AG09309 (cell line): ENCODE data around the gene SARS1.

ENCODE experiments used
- DNase-seq: peaks from one replicate; pipeline ENCODE4 v3.0.0-alpha.2; 2010; ENCODE audit warnings: low read depth
- H3K4me3 ChIP-seq: 2 replicates; pipeline ENCODE4 v1.5.1; 2011; ENCODE audit warnings: mild to moderate bottlenecking, low read depth, low read length, moderate library complexity; ENCODE audit not compliant: control insufficient read depth
- TF ChIP-seq, protein P1 (sequence below): IDR thresholded peaks from 2 replicates; pipeline ENCODE4 v1.5.1; 2011; ENCODE audit warnings: mild to moderate bottlenecking, low read depth, low read length, inconsistent platforms; ENCODE audit not compliant: insufficient read depth, control insufficient read depth; ENCODE audit errors: missing control alignments

Gene SARS1

DNA sequence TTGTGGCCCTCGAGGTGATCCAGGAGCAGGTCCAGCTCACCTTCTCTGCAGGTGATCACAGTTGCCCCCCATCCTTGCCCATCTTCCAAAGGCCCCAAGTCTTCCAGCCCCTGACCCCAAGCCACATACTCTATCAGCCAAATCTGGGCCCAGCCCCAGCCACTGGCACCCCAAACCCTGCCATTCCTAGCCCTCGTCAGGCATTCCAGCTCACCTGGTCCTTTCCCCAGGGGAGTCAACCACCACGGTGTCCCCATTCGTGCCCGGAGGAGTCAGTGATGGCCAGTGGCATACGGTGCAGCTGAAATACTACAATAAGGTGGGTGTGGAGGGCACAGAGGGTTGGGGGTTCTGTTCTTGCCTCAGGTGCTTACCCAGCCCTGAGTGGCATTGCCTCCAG, 47.9 kb downstream of the SARS1 start:
- no peak for DNase-seq
- TF ChIP-seq, protein P1, sequence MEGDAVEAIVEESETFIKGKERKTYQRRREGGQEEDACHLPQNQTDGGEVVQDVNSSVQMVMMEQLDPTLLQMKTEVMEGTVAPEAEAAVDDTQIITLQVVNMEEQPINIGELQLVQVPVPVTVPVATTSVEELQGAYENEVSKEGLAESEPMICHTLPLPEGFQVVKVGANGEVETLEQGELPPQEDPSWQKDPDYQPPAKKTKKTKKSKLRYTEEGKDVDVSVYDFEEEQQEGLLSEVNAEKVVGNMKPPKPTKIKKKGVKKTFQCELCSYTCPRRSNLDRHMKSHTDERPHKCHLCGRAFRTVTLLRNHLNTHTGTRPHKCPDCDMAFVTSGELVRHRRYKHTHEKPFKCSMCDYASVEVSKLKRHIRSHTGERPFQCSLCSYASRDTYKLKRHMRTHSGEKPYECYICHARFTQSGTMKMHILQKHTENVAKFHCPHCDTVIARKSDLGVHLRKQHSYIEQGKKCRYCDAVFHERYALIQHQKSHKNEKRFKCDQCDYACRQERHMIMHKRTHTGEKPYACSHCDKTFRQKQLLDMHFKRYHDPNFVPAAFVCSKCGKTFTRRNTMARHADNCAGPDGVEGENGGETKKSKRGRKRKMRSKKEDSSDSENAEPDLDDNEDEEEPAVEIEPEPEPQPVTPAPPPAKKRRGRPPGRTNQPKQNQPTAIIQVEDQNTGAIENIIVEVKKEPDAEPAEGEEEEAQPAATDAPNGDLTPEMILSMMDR = no peak
- H3K4me3 ChIP-seq = no peak overlapping the region

DNA sequence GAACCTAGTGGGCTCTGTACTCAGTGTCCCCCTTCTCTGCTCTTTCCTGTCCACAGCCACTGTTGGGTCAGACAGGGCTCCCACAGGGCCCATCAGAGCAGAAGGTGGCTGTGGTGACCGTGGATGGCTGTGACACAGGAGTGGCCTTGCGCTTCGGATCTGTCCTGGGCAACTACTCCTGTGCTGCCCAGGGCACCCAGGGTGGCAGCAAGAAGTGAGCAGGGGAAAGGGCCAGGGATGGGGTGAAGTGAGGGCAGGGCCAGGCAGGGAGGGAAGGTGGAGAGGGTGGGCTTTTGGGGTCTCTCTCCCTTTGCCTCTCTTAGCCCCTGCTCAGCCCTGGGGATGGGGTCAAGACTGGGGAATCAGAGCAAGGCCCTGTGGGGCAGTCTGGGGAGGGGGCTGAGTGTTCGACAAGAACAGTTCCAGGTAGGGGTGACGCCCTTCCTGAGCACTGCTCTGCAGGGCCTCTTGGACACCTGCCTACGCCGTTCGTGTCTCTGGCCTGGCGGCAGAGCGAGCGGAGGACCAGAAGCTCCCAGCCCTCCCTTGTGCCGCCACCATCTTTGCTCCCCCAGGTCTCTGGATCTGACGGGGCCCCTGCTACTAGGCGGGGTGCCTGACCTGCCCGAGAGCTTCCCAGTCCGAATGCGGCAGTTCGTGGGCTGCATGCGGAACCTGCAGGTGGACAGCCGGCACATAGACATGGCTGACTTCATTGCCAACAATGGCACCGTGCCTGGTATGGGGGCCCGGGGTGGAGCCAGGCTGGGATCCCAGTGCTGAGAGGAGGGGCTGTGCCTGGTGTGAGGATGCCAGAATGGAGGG, 48.7 kb downstream of the SARS1 start:
- TF ChIP-seq, protein P1 = no peak
- DNase-seq = no peak
- H3K4me3 ChIP-seq = no peak overlapping the region

DNA sequence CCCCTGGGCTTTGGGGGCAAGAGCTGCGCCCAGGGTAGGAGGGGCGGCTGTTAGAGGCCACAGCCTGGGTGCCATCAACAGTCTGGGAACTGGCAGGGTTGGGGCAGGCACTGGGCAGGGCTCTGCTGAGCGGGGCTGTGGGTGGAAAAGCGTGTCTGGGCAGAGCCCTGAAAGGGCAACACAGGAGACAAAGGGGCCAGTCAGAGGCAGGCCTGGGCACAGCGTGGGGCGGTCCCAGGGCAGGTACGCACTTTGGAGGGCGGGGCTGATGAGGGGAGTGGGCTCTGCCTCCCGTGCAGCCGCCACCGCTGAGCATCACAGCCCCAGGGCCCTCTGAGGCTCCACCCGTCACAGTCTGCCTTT, 49.5 kb downstream of the SARS1 start:
- DNase-seq = no peak
- H3K4me3 ChIP-seq = no peak overlapping the region
- TF ChIP-seq, protein P1 = no peak

DNA sequence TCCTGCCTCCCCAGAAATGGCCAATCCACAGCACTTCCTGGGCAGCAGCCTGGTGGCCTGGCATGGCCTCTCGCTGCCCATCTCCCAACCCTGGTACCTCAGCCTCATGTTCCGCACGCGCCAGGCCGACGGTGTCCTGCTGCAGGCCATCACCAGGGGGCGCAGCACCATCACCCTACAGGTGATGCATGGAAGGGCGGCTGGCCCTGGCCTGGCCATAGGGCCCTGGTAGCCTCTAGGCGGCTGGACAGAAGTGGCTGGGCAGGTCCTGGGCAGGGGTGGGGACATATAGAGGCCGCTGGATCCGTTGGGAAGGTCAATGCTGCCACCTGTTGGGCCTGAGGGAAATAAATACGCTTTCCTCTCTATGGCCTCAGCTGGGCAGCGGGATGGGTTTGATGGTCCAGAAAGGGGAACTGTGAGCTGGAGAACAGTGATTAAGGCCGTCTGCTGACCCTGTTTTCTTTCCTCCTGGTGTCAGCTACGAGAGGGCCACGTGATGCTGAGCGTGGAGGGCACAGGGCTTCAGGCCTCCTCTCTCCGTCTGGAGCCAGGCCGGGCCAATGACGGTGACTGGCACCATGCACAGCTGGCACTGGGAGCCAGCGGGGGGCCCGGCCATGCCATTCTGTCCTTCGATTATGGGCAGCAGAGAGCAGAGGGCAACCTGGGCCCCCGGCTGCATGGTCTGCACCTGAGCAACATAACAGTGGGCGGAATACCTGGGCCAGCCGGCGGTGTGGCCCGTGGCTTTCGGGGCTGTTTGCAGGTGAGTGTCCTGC, 50.1 kb downstream of the SARS1 start:
- DNase-seq = no peak
- no peak overlapping the region for H3K4me3 ChIP-seq
- TF ChIP-seq, protein P1 = peak; percentile 100

DNA sequence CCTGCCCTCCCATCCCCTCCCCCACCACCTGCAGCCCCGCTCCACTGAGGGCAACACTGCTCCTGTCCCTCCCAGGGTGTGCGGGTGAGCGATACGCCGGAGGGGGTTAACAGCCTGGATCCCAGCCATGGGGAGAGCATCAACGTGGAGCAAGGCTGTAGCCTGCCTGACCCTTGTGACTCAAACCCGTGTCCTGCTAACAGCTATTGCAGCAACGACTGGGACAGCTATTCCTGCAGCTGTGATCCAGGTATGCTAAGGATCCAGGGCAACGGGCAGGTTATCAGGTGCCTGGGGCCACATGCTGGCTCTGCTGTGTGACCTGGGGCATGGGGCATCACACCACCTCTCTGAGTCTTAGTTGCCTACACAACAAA, 50.6 kb downstream of the SARS1 start:
- TF ChIP-seq, protein P1 = no peak
- no peak for DNase-seq
- no peak overlapping the region for H3K4me3 ChIP-seq

DNA sequence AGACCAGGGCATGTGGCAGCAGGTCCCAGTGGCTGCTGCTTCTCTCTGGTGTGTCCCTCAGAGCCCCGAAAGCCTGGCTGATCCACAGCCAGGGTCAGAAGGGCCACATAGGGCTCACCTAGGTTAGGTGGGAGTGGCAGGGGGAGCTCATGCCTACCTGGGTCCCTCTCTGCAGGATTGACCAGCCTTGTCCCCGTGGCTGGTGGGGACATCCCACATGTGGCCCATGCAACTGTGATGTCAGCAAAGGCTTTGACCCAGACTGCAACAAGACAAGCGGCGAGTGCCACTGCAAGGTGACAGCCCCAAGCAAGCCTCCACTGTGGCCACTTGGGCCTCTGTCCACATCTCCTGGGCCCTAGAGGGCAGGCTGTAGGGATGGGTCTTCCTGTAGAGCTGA, 51.3 kb downstream of the SARS1 start:
- TF ChIP-seq, protein P1 = no peak
- H3K4me3 ChIP-seq = no peak overlapping the region
- DNase-seq = no peak
